ENCODE measurements around the gene NUP93.
A peak's percentile ranks its signal among the peaks of the same experiment; 100 is the strongest.

GRCh38 chr16:56807011-56807675 is 77.2 kb downstream of the NUP93 start:
- TF ChIP-seq EP300 (IDR thresholded peaks at IDR 0.05; ENCODE audit: borderline replicate concordance in 1 of 2, low read depth in 1 of 2, low read length in 1 of 2) (peak in 1 of 2 experiments; percentile 41; a peak in 1 of 4 replicates), CTCF (IDR thresholded peaks at IDR 0.05) (no peak), TCF12 (IDR thresholded peaks at IDR 0.05) (peak; percentile 46; the same call in 1 of the 2 replicates), PBX3 (IDR thresholded peaks at IDR 0.05) (peak; percentile 3; the same call in 1 of the 2 replicates), SMC3 (IDR thresholded peaks at IDR 0.05; ENCODE audit: low read depth, low read length) (no peak), POLR2AphosphoS5 (IDR thresholded peaks at IDR 0.05; ENCODE audit: low read depth, low read length) (no peak), TAF1 (IDR thresholded peaks at IDR 0.05; ENCODE audit: borderline replicate concordance, low read depth, low read length) (no peak), SIN3A (IDR thresholded peaks at IDR 0.05; ENCODE audit: borderline replicate concordance, low read depth, low read length) (no peak), RAD21 (IDR thresholded peaks at IDR 0.05; ENCODE audit: low read length) (no peak), YY1 (IDR thresholded peaks at IDR 0.05; ENCODE audit: low read depth) (no peak), RXRA (IDR thresholded peaks at IDR 0.05; ENCODE audit: borderline replicate concordance, low read depth) (no peak)
